OCI-LY3 (cell line): ENCODE data around the gene TIMP4.

Source experiments
- CTCF ChIP-seq: fragments of 200-600, 300-600 bp; sonication (generic); IDR thresholded peaks from 2 replicates; pipeline ENCODE4 v1.5.1; 2014; ENCODE audit warnings: antibody characterized with exemption, low read length, low read depth
- EZH2phosphoT487 ChIP-seq: fragments of 200-600 bp; shearing (Covaris generic); IDR thresholded peaks from 2 replicates; pipeline ENCODE4 v1.6.1; 2018; ENCODE audit warnings: antibody characterized with exemption, mixed run types, low read depth

DNA sequence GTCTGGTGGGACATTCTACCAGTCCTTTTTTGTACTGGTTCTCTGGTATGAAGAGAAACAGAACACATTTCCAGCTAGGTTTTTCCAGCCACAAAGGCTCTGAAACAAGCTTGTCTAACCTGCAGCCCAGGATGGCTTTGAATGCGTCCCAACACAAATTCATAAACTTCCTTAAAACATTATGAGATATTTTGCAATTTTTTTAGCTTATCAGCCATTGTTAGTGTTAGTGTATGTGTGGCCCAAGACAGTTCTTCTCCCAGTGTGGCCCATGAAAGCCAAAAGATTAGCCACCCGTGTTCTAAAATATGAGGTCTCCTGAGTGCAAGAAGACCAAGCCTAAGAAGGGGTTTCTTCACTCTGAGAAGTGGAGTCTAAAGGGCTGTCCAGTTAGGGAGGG is 18.4 kb upstream of the TIMP4 start:
- TF ChIP-seq CTCF, result no peak
- TF ChIP-seq EZH2phosphoT487, result no peak
